H9 (cell line): ENCODE results near the gene MTURN. TPM values are rescaled to one million over a fixed set of nuclear protein-coding genes. Genes with fewer than 3 reads are reported as not detected.

Experiments used
- DNase-seq: peaks from one replicate; pipeline ENCODE4 v3.0.0-alpha.2; 2017
- H2AFZ ChIP-seq: one replicate; pipeline ENCODE4 v1.6.1; 2013; ENCODE audit warnings: mild to moderate bottlenecking, low read length, control low read depth, moderate library complexity
- H2AK5ac ChIP-seq: 2 replicates; pipeline ENCODE4 v1.6.1; 2013; ENCODE audit warnings: low read length, control low read depth, mixed read lengths; ENCODE audit not compliant: insufficient read length
- H2BK120ac ChIP-seq: one replicate; pipeline ENCODE4 v1.6.1; 2013; ENCODE audit warnings: low read depth, mild to moderate bottlenecking, low read length, control low read depth, inconsistent platforms; ENCODE audit not compliant: poor library complexity, severe bottlenecking
- H2BK12ac ChIP-seq: 2 replicates; pipeline ENCODE4 v1.6.1; 2013; ENCODE audit warnings: low read length, control low read depth, mixed read lengths, low read depth; ENCODE audit not compliant: insufficient read length
- H2BK15ac ChIP-seq: 2 replicates; pipeline ENCODE4 v1.6.1; 2013; ENCODE audit warnings: low read depth, low read length, control low read depth
- H2BK20ac ChIP-seq: one replicate; pipeline ENCODE4 v1.6.1; 2013; ENCODE audit warnings: low read depth, mild to moderate bottlenecking, low read length, control low read depth, inconsistent platforms; ENCODE audit not compliant: poor library complexity, severe bottlenecking
- H2BK5ac ChIP-seq: 2 replicates; pipeline ENCODE4 v1.6.1; 2013; ENCODE audit warnings: low read length, control low read depth, mixed read lengths; ENCODE audit not compliant: insufficient read length
- H3K14ac ChIP-seq: 2 replicates; pipeline ENCODE4 v1.6.1; 2013; ENCODE audit warnings: low read length, control low read depth; ENCODE audit not compliant: insufficient read depth
- H3K18ac ChIP-seq: 2 replicates; pipeline ENCODE4 v1.6.1; 2013; ENCODE audit warnings: low read depth, mild to moderate bottlenecking, mixed read lengths, low read length, control low read depth; ENCODE audit not compliant: insufficient read length
- H3K23ac ChIP-seq: 2 replicates; pipeline ENCODE4 v1.6.1; 2013; ENCODE audit warnings: low read length, control low read depth, mixed read lengths, low read depth; ENCODE audit not compliant: insufficient read length
- H3K23me2 ChIP-seq: 2 replicates; pipeline ENCODE4 v1.6.1; 2013; ENCODE audit warnings: low read depth, mild to moderate bottlenecking, mixed read lengths, low read length, control low read depth; ENCODE audit not compliant: insufficient read length, poor library complexity, severe bottlenecking
- H3K27ac ChIP-seq: 2 replicates; pipeline ENCODE4 v1.5.1; 2013; ENCODE audit warnings: low read length, control low read depth, mixed read lengths, low read depth; ENCODE audit not compliant: insufficient read length
- H3K27me3 ChIP-seq: 2 replicates; pipeline ENCODE4 v1.6.1; 2013; ENCODE audit warnings: low read length, control low read depth, inconsistent platforms; ENCODE audit not compliant: insufficient read depth
- H3K4ac ChIP-seq: 2 replicates; pipeline ENCODE4 v1.6.1; 2013; ENCODE audit warnings: low read depth, mild to moderate bottlenecking, control low read depth, inconsistent platforms, low read length, moderate library complexity
- H3K4me1 ChIP-seq: 2 replicates; pipeline ENCODE4 v1.6.1; 2013; ENCODE audit warnings: low read length, control low read depth, inconsistent platforms; ENCODE audit not compliant: insufficient read depth
- H3K4me2 ChIP-seq: 2 replicates; pipeline ENCODE4 v1.6.1; 2013; ENCODE audit warnings: low read length, control low read depth, mixed read lengths; ENCODE audit not compliant: insufficient read length, insufficient read depth
- H3K56ac ChIP-seq: 2 replicates; pipeline ENCODE4 v1.6.1; 2013; ENCODE audit warnings: low read depth, mild to moderate bottlenecking, mixed read lengths, low read length, control low read depth; ENCODE audit not compliant: insufficient read length
- H3K79me1 ChIP-seq: 2 replicates; pipeline ENCODE4 v1.6.1; 2013; ENCODE audit warnings: low read depth, mild to moderate bottlenecking, moderate library complexity, low read length, control low read depth, inconsistent platforms; ENCODE audit not compliant: insufficient read depth, poor library complexity, severe bottlenecking
- H3K79me2 ChIP-seq: 2 replicates; pipeline ENCODE4 v1.6.1; 2013; ENCODE audit warnings: low read length, control low read depth, inconsistent platforms; ENCODE audit not compliant: insufficient read depth
- H3K9ac ChIP-seq: 2 replicates; pipeline ENCODE4 v1.6.1; 2013; ENCODE audit warnings: low read length, control low read depth, mixed read lengths; ENCODE audit not compliant: insufficient read length; ENCODE audit errors: extremely low read depth
- H3K9me3 ChIP-seq: one replicate; pipeline ENCODE4 v1.6.1; 2013; ENCODE audit warnings: low read depth, low read length, inconsistent platforms; ENCODE audit not compliant: control insufficient read depth
- H3T11ph ChIP-seq: one replicate; pipeline ENCODE4 v1.6.1; 2013; ENCODE audit warnings: mild to moderate bottlenecking, low read length, control low read depth, inconsistent platforms
- H4K20me1 ChIP-seq: one replicate; pipeline ENCODE4 v1.6.1; 2013; ENCODE audit not compliant: control insufficient read depth, insufficient read length, insufficient read depth
- H4K5ac ChIP-seq: 2 replicates; pipeline ENCODE4 v1.6.1; 2013; ENCODE audit warnings: low read depth, mild to moderate bottlenecking, mixed read lengths, low read length, control low read depth; ENCODE audit not compliant: insufficient read length
- H4K8ac ChIP-seq: replicated peaks from 2 replicates; pipeline ENCODE4 v1.6.1; 2013; ENCODE audit warnings: low read length, control low read depth, mixed read lengths, low read depth; ENCODE audit not compliant: insufficient read length
- H4K91ac ChIP-seq: 2 replicates; pipeline ENCODE4 v1.6.1; 2013; ENCODE audit warnings: low read depth, mild to moderate bottlenecking, moderate library complexity, mixed read lengths, low read length, control low read depth; ENCODE audit not compliant: insufficient read length
- H3K27ac Mint-ChIP-seq, 3 experiments: 2 replicates in 2 of 3; 3 replicates in 1 of 3; pipeline ENCODE4 v1.8.0; 2020 to 2021; ENCODE audit warnings: mixed read lengths in 3 of 3, mild to moderate bottlenecking in 1 of 3, moderate library complexity in 1 of 3
- H3K27me3 Mint-ChIP-seq: 2 replicates; pipeline ENCODE4 v1.8.0; 2021; ENCODE audit warnings: low read depth, mild to moderate bottlenecking, moderate library complexity, mixed read lengths
- H3K36me3 Mint-ChIP-seq, 3 experiments: 2 replicates in 2 of 3; 3 replicates in 1 of 3; pipeline ENCODE4 v1.8.0; 2020 to 2021; ENCODE audit warnings: low read depth in 3 of 3, mixed read lengths in 3 of 3; ENCODE audit not compliant: insufficient read depth in 1 of 3
- H3K4me1 Mint-ChIP-seq, 2 experiments: 2 replicates each; pipeline ENCODE4 v1.8.0; 2020; ENCODE audit warnings: mixed read lengths in 2 of 2
- H3K4me3 Mint-ChIP-seq, 2 experiments: 2 replicates in 1 of 2; 3 replicates in 1 of 2; pipeline ENCODE4 v1.8.0; 2020 to 2021; ENCODE audit warnings: mild to moderate bottlenecking in 2 of 2, mixed read lengths in 2 of 2, moderate library complexity in 1 of 2
- H3K9me3 Mint-ChIP-seq, 2 experiments: 2 replicates in 1 of 2; 3 replicates in 1 of 2; pipeline ENCODE4 v1.8.0; 2020; ENCODE audit warnings: mild to moderate bottlenecking in 2 of 2, mixed read lengths in 2 of 2, moderate library complexity in 1 of 2
- WGBS: extraction: QIAGEN DNeasy Blood & Tissue Kit; methylation state at CpG from one replicate; pipeline ENCODE4 v1.1.7; 2013; ENCODE audit warnings: missing lambda C conversion rate, low lambda C conversion rate, mixed read lengths; ENCODE audit not compliant: insufficient read length; ENCODE audit errors: extremely low coverage; 5-methylcytosine and 5-hydroxymethylcytosine counted together
- total RNA-seq: library from RNA; stranded (reverse); gene quantifications from 2 replicates; pipeline ENCODE4 v1.2.1, GENCODE V29; 2021
- TF ChIP-seq, protein P1 (sequence below): fragments of 200-600 bp; sonication (generic); conservative IDR thresholded peaks from 3 replicates; pipeline ENCODE4 v1.8.0; 2021; ENCODE audit warnings: antibody characterized with exemption, mild to moderate bottlenecking

The MTURN gene
- total RNA-seq, 1 experiment from 2014 or later, result 3.4 TPM

DNA sequence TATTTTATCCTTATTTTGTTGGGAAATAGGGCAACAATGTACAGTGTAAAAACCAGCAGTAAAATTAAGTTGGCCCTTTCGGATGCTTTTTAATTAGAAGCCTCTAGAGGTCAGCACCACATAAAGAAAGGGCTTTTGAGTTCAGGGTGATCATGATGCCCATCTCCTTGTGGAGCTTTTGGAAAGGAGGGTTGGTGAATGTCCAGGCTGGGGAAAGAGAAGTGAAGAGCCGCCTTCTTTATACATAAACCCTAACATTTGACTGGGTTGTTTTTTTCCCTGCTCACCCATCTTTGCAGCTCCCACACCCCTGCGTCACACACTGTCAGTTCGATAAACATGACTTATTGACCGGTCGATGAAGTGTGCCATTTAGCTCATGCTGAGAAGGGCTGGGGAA is 29.8 kb downstream of the MTURN start:
- H3K4me2 ChIP-seq, result no peak overlapping the region

More for the DNA sequence above, 29.8 kb downstream of the MTURN start:
- WGBS, result no CpG with 5 or more reads among the region's 6 CpGs
- Mint-ChIP-seq H3K27me3 (peaks cover 28% of the 10 kb centered on the region), H3K4me3 (no peak overlapping the region), H3K27ac (no peak overlapping the region; a peak in 1 of 7 replicates), H3K9me3 (no peaks in the 10 kb centered on the region), H3K36me3 (no peaks in the 10 kb centered on the region; a peak in 1 of 7 replicates), H3K4me1 (peaks cover 72 to 74% of the 10 kb centered on the region in 2 experiments)
- Histone ChIP-seq H3K4me1 (peaks cover 13% of the 10 kb centered on the region), H4K8ac (no peak overlapping the region), H3K18ac (no peak overlapping the region), H3K9ac (no peak overlapping the region), H3K23me2 (no peaks in the 10 kb centered on the region), H2BK5ac (no peak overlapping the region), H3K27ac (no peak overlapping the region), H3K4ac (no peak overlapping the region), H4K91ac (no peak overlapping the region), H2AK5ac (no peak overlapping the region), H3K56ac (no peak overlapping the region), H3K23ac (no peak overlapping the region), H3K79me2 (no peaks in the 10 kb centered on the region), H3T11ph (no peak overlapping the region), H3K27me3 (no peaks in the 10 kb centered on the region; the same call in 1 of the 2 replicates), H4K5ac (no peak overlapping the region), H2BK15ac (no peak overlapping the region), H2BK120ac (no peak overlapping the region), H4K20me1 (no peaks in the 10 kb centered on the region), H3K14ac (no peak overlapping the region), H3K79me1 (no peaks in the 10 kb centered on the region), H2AFZ (no peak overlapping the region), H3K9me3 (no peaks in the 10 kb centered on the region), H2BK12ac (no peak overlapping the region), H2BK20ac (no peak overlapping the region)
- TF ChIP-seq, protein P1, sequence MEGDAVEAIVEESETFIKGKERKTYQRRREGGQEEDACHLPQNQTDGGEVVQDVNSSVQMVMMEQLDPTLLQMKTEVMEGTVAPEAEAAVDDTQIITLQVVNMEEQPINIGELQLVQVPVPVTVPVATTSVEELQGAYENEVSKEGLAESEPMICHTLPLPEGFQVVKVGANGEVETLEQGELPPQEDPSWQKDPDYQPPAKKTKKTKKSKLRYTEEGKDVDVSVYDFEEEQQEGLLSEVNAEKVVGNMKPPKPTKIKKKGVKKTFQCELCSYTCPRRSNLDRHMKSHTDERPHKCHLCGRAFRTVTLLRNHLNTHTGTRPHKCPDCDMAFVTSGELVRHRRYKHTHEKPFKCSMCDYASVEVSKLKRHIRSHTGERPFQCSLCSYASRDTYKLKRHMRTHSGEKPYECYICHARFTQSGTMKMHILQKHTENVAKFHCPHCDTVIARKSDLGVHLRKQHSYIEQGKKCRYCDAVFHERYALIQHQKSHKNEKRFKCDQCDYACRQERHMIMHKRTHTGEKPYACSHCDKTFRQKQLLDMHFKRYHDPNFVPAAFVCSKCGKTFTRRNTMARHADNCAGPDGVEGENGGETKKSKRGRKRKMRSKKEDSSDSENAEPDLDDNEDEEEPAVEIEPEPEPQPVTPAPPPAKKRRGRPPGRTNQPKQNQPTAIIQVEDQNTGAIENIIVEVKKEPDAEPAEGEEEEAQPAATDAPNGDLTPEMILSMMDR, result peak; percentile 78
- DNase-seq, result no peak
